Stimulated activated CD4-positive, alpha-beta T cell treated with anti-CD3 and anti-CD28 coated beads, Interleukin-4, amount 100 ng/mL, for 4 hours (primary cell): Measurements from ENCODE around the gene PLA2G4E.
A peak's percentile ranks its signal among the peaks of the same experiment; 100 is the strongest.

Experiments used
- DNase-seq, 2 experiments: peaks; one replicate each; pipeline ENCODE4 v3.0.0-alpha.2; 2020

Gene PLA2G4E, protein sequence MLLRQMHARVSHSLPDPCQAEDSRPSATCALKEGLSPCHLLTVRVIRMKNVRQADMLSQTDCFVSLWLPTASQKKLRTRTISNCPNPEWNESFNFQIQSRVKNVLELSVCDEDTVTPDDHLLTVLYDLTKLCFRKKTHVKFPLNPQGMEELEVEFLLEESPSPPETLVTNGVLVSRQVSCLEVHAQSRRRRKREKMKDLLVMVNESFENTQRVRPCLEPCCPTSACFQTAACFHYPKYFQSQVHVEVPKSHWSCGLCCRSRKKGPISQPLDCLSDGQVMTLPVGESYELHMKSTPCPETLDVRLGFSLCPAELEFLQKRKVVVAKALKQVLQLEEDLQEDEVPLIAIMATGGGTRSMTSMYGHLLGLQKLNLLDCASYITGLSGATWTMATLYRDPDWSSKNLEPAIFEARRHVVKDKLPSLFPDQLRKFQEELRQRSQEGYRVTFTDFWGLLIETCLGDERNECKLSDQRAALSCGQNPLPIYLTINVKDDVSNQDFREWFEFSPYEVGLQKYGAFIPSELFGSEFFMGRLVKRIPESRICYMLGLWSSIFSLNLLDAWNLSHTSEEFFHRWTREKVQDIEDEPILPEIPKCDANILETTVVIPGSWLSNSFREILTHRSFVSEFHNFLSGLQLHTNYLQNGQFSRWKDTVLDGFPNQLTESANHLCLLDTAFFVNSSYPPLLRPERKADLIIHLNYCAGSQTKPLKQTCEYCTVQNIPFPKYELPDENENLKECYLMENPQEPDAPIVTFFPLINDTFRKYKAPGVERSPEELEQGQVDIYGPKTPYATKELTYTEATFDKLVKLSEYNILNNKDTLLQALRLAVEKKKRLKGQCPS

DNA sequence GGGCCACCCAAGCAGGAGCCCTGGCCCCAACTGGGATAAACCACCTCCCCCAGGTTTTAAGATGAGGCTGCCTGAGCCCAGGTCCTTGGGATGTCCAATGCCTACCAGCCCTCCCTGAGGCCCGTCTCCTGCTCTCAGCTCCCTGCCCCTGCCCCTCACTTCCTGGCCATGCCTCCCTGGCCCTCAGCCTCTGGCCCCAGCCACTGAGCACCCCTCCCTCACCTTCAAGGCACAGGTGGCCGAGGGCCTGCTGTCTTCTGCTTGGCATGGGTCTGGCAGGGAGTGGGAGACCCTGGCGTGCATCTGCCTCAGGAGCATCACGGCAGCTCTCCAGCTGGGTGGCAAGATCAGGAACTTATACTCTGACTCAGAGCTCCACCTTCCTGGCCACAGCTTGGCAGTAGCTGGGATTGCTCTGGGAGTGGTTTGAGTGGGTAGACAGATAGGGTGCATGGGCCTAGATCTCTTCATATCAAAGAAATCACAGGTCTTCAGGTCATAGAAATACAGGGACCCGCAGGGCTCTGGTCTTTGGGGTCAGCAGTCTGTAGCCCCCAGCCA is at the start of gene PLA2G4E:
Gene PLA2G4E, minus strand, starts transcription at position 330 of the 561 bp plus-strand sequence. Its CDS starts 12 bp downstream, at position 318.
- no peak for DNase-seq

- no peak for DNase-seq
Observed at GRCh38 chr15:42070279-42070975, 49.6 kb upstream of the PLA2G4E start.

- DNase-seq, result no peak
Observed at GRCh38 chr15:42069496-42070278, 48.8 kb upstream of the PLA2G4E start.

DNA sequence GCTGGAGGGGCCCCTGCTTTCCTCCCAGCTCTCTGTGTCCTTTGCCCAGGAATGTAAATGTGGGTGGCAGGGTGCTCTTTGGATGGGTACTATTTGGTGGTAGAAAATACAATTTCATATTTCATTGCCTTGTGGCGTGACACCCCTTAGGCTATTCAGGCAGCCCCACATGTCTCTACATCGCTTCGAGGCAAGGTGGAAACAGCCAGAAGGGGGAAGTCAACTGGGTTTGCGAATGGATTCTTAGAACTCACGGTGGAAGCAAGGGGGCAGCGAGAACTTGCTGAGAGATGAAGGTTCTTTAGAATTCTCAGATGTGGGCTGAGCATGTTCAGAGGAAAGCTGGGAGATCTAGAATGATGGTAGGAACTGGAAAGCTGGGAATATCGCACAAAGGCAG is 48.2 kb upstream of the PLA2G4E start:
- DNase-seq, result no peak

DNA sequence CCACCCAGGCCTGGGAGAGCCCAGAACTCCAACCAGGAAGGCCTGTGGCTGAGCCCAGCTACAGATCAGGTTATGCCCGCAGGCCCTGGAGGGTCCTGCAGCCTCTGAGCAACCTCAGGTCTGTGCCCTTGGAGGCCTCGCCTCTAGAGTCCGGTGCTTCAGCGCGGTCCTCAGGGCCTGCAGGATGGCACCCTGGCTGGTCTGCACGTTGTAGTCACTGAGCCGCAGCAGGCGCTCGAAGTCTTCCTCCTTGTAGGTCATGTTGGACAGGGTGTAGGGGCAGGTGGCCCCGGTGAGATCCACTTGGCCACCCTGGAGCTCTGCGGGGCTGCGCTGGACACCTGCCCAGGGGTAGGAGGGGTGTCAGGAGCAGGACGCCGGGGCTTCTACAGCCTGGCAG is 47.8 kb upstream of the PLA2G4E start:
- no peak for DNase-seq

GRCh38 chr15:42066764-42067415 is 46.0 kb upstream of the PLA2G4E start:
- no peak for DNase-seq

DNA sequence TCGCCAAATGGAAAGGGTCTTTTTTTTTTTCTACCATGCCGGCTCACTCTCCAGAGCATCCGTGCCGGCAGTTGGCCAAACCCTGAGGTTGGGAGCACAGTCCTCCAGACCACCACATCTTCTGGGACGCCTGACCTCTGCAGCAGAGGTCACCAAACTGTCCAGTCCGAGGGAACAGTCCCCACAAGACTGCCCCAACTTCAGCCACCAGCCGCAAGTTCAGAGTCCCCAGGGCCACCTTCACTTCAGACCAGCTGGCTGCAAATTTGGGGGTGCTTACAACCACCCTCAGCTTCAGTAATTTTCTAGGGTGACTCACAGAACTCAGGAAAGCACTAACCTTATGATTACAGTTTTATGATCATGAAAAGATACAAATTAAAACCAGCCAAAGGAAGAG is 44.6 kb upstream of the PLA2G4E start:
- DNase-seq, result no peak

GRCh38 chr15:42065033-42065432 is 44.2 kb upstream of the PLA2G4E start:
- no peak for DNase-seq

- no peak for DNase-seq
Observed at GRCh38 chr15:42064271-42064670, 43.4 kb upstream of the PLA2G4E start.

DNA sequence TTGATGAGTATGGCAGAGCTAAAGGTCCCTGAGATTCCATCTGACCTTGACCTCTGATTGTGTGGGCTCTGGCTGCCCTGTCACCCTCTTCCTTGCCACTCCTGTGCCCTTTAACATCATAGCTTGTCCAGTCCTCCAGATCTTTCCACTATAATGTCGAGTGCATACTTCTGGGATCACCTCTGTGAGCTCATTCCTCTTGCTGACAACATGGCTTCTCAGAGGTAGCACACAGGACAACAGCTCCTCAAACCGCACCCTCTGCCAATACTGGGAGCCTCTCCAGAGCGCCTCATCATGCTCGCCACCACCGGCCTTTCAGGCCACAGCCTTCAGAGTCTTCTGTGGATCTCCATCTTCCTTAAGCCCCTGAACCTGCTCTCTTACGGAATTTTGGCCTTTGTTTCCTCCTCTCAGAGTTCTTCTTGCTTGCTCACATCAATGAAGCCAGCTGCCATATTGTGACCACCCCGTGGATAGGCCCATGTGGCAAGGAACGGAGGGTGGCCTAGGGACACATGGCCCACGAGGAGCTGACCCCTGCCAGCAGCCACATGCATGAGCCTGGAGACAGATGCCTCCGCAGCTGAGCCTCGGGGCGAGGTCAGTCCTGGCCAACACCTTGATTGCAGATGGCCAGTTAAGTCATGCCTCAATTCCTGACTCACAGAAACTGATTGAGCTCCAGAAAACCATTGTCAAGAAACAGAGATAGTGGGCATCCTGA is 42.4 kb upstream of the PLA2G4E start:
- no peak for DNase-seq

DNA sequence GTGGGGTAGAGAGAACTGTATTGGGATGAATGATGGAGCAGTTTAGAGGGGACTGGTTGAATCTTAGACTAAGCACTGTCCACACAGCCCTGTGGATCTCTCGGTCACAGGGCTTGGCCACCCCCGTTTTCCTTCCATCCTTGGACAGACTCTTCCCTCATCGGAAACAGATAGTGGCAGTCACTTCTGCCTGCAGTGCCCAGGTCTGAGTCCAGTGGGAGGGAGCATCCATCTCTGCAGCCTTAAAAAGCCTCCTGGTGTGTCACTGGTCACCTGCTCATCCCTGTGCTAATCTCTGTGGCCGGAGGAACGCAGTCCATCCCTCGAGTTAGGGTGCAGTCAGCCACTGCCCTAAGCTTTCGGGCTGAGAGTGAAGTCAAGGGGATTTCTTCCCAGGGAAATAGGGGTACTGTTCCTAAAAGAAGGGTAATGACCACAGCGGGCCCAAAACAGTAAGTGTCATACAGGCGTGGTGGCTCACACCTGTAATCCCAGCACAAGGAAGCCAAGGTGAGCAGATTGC is 41.5 kb upstream of the PLA2G4E start:
- no peak for DNase-seq

DNA sequence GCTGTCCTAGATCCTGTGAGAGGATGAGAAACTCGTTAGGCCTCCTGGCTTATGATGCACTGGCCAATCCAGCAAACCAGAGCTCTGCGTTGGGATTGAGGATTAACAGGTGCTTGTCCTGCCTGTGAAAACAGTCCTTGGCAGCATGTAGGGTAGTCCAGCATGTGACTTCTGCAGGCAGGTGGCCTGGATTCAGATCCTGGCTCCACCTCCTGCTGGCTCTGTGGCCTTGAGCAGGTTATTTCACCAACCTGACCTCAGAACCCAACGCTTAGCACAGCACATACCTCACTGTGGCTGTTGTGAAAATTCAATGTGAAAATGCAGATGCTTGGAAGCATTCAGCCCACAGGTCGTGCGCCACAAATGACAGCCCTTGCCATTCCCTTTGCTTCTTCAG is 40.0 kb upstream of the PLA2G4E start:
- DNase-seq, result no peak

GRCh38 chr15:42060477-42060763 is 39.6 kb upstream of the PLA2G4E start:
- DNase-seq, result no peak

DNA sequence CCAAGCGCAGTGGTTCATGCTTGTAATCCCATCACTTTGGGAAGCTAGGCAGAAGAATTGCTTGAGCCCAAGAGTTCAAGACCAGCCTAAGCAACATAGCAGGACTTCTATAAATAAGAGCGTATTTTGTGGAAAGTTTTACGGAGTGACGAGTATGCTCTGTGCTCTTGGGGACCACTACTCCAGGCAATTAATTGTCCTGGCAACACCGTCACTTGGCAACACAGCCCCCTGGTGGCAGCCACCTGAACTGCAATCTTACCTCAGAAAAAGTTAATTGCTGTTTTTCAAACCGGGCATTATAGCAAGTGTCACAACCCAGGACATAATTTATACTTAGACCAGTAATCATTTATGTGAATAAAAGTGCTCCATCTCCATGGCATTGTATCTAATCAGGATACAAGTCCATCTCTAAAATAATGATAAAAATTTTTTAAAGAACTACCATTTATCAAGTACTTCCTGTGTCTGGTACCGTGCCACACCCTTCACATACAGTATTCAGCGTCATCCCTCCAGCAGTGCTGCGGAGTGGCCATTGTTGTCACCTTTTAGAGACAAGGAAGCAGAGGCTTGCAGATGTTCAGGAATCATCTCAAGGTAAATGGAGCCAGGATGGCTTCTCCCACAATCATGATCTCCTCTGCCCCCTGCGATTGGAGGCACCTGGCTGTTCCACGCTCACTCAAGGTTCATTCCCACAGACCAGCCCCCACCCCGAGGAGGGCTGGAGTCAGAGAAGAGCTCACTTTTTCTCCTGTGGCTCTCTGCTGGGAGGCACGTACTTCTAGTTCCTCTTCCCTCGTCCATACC is 39.0 kb upstream of the PLA2G4E start:
- peak; percentile 49 to 69 for DNase-seq

- no peak for DNase-seq
Observed at GRCh38 chr15:42058791-42059190, 37.9 kb upstream of the PLA2G4E start.

- DNase-seq, result no peak
Observed at GRCh38 chr15:42057799-42058646, 37.2 kb upstream of the PLA2G4E start.

DNA sequence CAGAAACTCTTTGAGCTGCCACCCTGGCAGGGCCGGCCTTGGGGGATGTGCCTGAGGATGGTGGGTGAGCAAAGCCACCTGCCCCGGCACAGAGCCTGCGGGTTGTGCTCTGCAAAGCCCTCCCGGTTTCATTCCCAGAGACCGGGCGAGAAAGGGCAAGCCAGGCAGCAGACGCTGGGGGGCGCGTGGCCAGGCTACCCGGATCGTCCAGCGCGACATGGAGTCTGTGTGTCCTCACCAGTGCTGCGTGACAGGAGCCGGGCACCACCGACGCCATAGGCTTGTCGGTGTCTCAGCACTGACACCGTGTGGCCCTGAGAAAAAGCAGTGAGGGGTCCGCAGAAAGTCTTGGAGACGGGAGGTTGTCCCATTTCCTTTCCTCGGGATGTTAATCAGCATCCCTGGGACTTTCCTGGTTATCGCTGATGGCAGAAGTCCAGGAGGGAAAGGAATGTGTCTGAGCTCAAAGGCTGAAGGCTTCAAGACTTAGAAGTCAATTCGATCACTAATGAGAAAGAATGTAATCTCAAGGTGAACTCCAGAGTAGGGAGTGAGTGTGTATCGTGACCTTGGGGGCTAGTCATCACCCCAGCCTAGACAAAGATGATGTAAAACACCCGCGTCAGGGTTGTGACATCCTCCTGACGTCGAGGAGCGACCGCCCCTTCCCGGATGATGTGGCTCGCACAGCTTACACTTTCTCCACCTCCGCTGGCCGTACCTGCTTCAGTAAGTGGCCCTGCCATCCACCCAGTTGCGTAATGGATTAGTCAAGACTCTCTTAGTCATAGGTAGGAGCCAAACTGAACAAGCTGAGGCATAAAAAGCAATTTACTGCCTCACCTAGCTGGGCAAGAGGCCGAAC is 36.3 kb upstream of the PLA2G4E start:
- DNase-seq, result peak; percentile 46 to 64

DNA sequence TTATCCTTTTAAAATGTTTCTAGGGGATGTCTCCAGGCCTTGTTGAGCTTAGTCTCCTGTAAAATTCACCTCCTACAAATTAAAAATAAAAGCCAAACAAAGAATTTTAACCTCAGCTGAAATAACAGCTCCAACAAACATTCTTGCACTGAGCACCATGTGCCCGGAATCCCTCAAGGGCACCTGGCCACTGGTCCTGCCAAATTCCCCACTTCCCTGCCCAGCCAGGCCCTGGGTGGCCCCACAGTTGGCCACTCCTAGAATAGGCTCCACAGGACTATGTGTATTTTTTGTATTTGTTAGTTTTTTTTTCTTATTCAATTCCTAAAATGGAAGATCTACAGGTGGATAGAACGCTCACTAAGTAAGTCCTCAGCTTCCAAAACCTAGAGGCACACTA is 33.1 kb upstream of the PLA2G4E start:
- DNase-seq, result no peak
